Skeletal muscle tissue (tissue), 4 donors: Measurements from ENCODE around the gene TOM1L2. TPM values are rescaled to one million over a fixed set of nuclear protein-coding genes. Genes with fewer than 3 reads are reported as not detected.

Experiments
- H3K27ac ChIP-seq: one replicate; pipeline ENCODE4 v1.7.0; 2013; ENCODE audit warnings: mild to moderate bottlenecking, low read depth, low read length, inconsistent platforms
- H3K27me3 ChIP-seq, 3 donors: one replicate each; pipeline ENCODE4 v1.7.0; 2013; ENCODE audit warnings: low read length in 3 of 3; ENCODE audit not compliant: control insufficient read depth in 3 of 3, insufficient read depth in 3 of 3
- H3K36me3 ChIP-seq, 3 donors: one replicate each; pipeline ENCODE4 v1.7.0; 2013; ENCODE audit warnings: low read length in 3 of 3; ENCODE audit not compliant: control insufficient read depth in 3 of 3, insufficient read depth in 3 of 3
- H3K4me1 ChIP-seq, 3 donors: one replicate each; pipeline ENCODE4 v1.7.0; 2013; ENCODE audit warnings: low read length in 3 of 3, mild to moderate bottlenecking in 3 of 3; ENCODE audit not compliant: control insufficient read depth in 3 of 3, insufficient read depth in 3 of 3
- H3K4me3 ChIP-seq, 3 donors: one replicate each; pipeline ENCODE4 v1.7.0; 2013; ENCODE audit warnings: low read length in 3 of 3
- H3K9ac ChIP-seq, 3 donors: one replicate each; pipeline ENCODE4 v1.7.0; 2013; ENCODE audit warnings: low read length in 3 of 3, mild to moderate bottlenecking in 3 of 3, moderate library complexity in 2 of 3, low read depth in 1 of 3
- H3K9me3 ChIP-seq, 3 donors: one replicate each; pipeline ENCODE4 v1.7.0; 2013; ENCODE audit warnings: low read length in 3 of 3; ENCODE audit not compliant: control insufficient read depth in 3 of 3
- total RNA-seq: library from RNA; depleted of rRNA; stranded (reverse); fragments of >200 nt; gene quantifications from one replicate; pipeline ENCODE4 v1.2.3, GENCODE V29; 2014
- donor health status: Osteomylitis.

Gene TOM1L2
- total RNA-seq, 1 donor from 2014 or later = 14.1 TPM

- H3K27me3 ChIP-seq = no peaks in the 10 kb centered on the region
- H3K9ac ChIP-seq = no peak overlapping the region
- H3K27ac ChIP-seq = no peak overlapping the region
- H3K4me1 ChIP-seq = peaks cover 9 to 12% (median 10%) of the 10 kb centered on the region in 3 donors
- no peak overlapping the region for H3K4me3 ChIP-seq
- no peaks in the 10 kb centered on the region for H3K9me3 ChIP-seq
- H3K36me3 ChIP-seq = peaks cover 10 to 15% (median 11%) of the 10 kb centered on the region in 3 donors
These were observed 37.6 kb upstream of the TOM1L2 start for GRCh38 chr17:18009609-18010420.

GRCh38 chr17:18008496-18009268 lies 36.5 kb upstream of the TOM1L2 start:
- H3K9ac ChIP-seq = no peak overlapping the region
- H3K4me1 ChIP-seq = peaks cover 10 to 22% (median 15%) of the 10 kb centered on the region in 3 donors
- no peaks in the 10 kb centered on the region for H3K27me3 ChIP-seq
- H3K9me3 ChIP-seq = no peaks in the 10 kb centered on the region
- H3K4me3 ChIP-seq = no peak overlapping the region
- H3K36me3 ChIP-seq = peaks cover 10 to 15% (median 11%) of the 10 kb centered on the region in 3 donors
- H3K27ac ChIP-seq = no peak overlapping the region

- H3K9me3 ChIP-seq = no peaks in the 10 kb centered on the region
- H3K9ac ChIP-seq = no peak overlapping the region
- H3K36me3 ChIP-seq = peaks cover 8 to 13% (median 10%) of the 10 kb centered on the region in 3 donors
- H3K27ac ChIP-seq = no peak overlapping the region
- no peaks in the 10 kb centered on the region for H3K27me3 ChIP-seq
- peaks cover 10 to 22% (median 15%) of the 10 kb centered on the region in 3 donors for H3K4me1 ChIP-seq
- no peak overlapping the region for H3K4me3 ChIP-seq
These were observed 34.5 kb upstream of the TOM1L2 start for GRCh38 chr17:18006495-18007239.

- peak overlapping the region in 2 of 3 donors; percentile 14 to 33 for H3K9ac ChIP-seq
- H3K9me3 ChIP-seq = no peaks in the 10 kb centered on the region
- peak overlapping the region; percentile 36 for H3K27ac ChIP-seq
- peaks cover 5 to 7% (median 6%) of the 10 kb centered on the region in 3 donors for H3K36me3 ChIP-seq
- H3K27me3 ChIP-seq = no peaks in the 10 kb centered on the region
- peaks cover 10 to 22% (median 15%) of the 10 kb centered on the region in 3 donors for H3K4me1 ChIP-seq
- H3K4me3 ChIP-seq = no peak overlapping the region
These were observed 33.3 kb upstream of the TOM1L2 start for GRCh38 chr17:18005496-18005895.

GRCh38 chr17:18004884-18005305 lies 32.7 kb upstream of the TOM1L2 start:
- Histone ChIP-seq H3K9ac (peak overlapping the region in 1 of 3 donors; percentile 14), H3K4me3 (no peak overlapping the region), H3K27me3 (no peaks in the 10 kb centered on the region), H3K9me3 (no peaks in the 10 kb centered on the region), H3K27ac (peak overlapping the region; percentile 25), H3K36me3 (peaks cover 3 to 7% (median 4%) of the 10 kb centered on the region in 3 donors), H3K4me1 (peaks cover 10 to 22% (median 15%) of the 10 kb centered on the region in 3 donors)

- Histone ChIP-seq H3K4me1 (peaks cover 10 to 22% (median 15%) of the 10 kb centered on the region in 3 donors), H3K9me3 (no peaks in the 10 kb centered on the region), H3K4me3 (no peak overlapping the region), H3K36me3 (peaks cover 3 to 7% (median 4%) of the 10 kb centered on the region in 3 donors), H3K27me3 (no peaks in the 10 kb centered on the region), H3K9ac (no peak overlapping the region), H3K27ac (peak overlapping the region; percentile 25)
These were observed 32.1 kb upstream of the TOM1L2 start for GRCh38 chr17:18004345-18004744.

- H3K27ac ChIP-seq = no peak overlapping the region
- H3K27me3 ChIP-seq = no peaks in the 10 kb centered on the region
- H3K9ac ChIP-seq = no peak overlapping the region
- peaks cover 0 to 4% (median 0%) of the 10 kb centered on the region in 3 donors for H3K36me3 ChIP-seq
- no peak overlapping the region for H3K4me3 ChIP-seq
- peaks cover 10 to 22% (median 15%) of the 10 kb centered on the region in 3 donors for H3K4me1 ChIP-seq
- no peaks in the 10 kb centered on the region for H3K9me3 ChIP-seq
These were observed 30.0 kb upstream of the TOM1L2 start for GRCh38 chr17:18002171-18002570.

- H3K36me3 ChIP-seq = no peaks in the 10 kb centered on the region
- H3K27me3 ChIP-seq = no peaks in the 10 kb centered on the region
- no peak overlapping the region for H3K9ac ChIP-seq
- peaks cover 3 to 12% (median 7%) of the 10 kb centered on the region in 3 donors for H3K4me1 ChIP-seq
- no peak overlapping the region for H3K4me3 ChIP-seq
- no peak overlapping the region for H3K27ac ChIP-seq
- no peaks in the 10 kb centered on the region for H3K9me3 ChIP-seq
These were observed 27.8 kb upstream of the TOM1L2 start for GRCh38 chr17:18000030-18000408.

GRCh38 chr17:17999364-18000029 lies 27.3 kb upstream of the TOM1L2 start:
- Histone ChIP-seq H3K36me3 (no peaks in the 10 kb centered on the region), H3K27ac (no peak overlapping the region), H3K4me1 (peaks cover 0 to 6% (median 2%) of the 10 kb centered on the region in 3 donors), H3K4me3 (no peak overlapping the region), H3K9ac (no peak overlapping the region), H3K9me3 (no peaks in the 10 kb centered on the region), H3K27me3 (no peaks in the 10 kb centered on the region)
